H1 (cell line): ENCODE results near the gene KIF25. TPM values are rescaled to one million over a fixed set of nuclear protein-coding genes. Genes with fewer than 3 reads are reported as not detected.

Experiments used
- CTCF ChIA-PET: fragments of 300-600 bp; sonication (Branson Sonifier 250); formaldehyde crosslinking; loops from one replicate; lab custom pipeline; 2021; ENCODE audit not compliant: partially characterized antibody; lab: Charles Lee
- POLR2A ChIA-PET: fragments of 300-600 bp; sonication (Branson Sonifier 250); formaldehyde crosslinking; loops from one replicate; lab custom pipeline; 2021; ENCODE audit warnings: inconsistent platforms; ENCODE audit not compliant: partially characterized antibody; lab: Charles Lee
- DNase-seq, 2 experiments: peaks; one replicate each; pipeline versions ENCODE4 v3.0.0 to v3.0.0-alpha.2; 2010 to 2022; ENCODE audit warnings: low spot score in 2 of 2, low read depth in 1 of 2, mixed read lengths in 1 of 2
- FAIRE-seq: peaks from 2 replicates; lab custom pipeline; 2011; peaks lifted over from hg19 to GRCh38; lab: Jason Lieb, UNC
- H2AFZ ChIP-seq: 2 replicates; pipeline ENCODE4 v1.8.1; 2012; ENCODE audit warnings: low read length, inconsistent platforms
- H2AK5ac ChIP-seq: 2 replicates; pipeline ENCODE4 v1.6.1; 2013; ENCODE audit warnings: low read depth, low read length
- H2BK120ac ChIP-seq: replicated peaks from 2 replicates; pipeline ENCODE3; 2013; ENCODE audit warnings: low read depth, low read length, inconsistent platforms
- H2BK12ac ChIP-seq: 2 replicates; pipeline ENCODE4 v1.6.1; 2013; ENCODE audit warnings: low read depth, low read length
- H2BK15ac ChIP-seq: 2 replicates; pipeline ENCODE4 v1.6.1; 2013; ENCODE audit warnings: low read length
- H2BK20ac ChIP-seq: 2 replicates; pipeline ENCODE4 v1.6.1; 2013; ENCODE audit warnings: low read length
- H2BK5ac ChIP-seq: 2 replicates; pipeline ENCODE4 v1.6.1; 2013; ENCODE audit warnings: low read depth, low read length
- H3K14ac ChIP-seq: 2 replicates; pipeline ENCODE4 v1.6.1; 2013; ENCODE audit warnings: inconsistent platforms; ENCODE audit not compliant: insufficient read length
- H3K18ac ChIP-seq: 2 replicates; pipeline ENCODE4 v1.6.1; 2013; ENCODE audit warnings: low read length; ENCODE audit errors: extremely low read depth
- H3K23ac ChIP-seq: 2 replicates; pipeline ENCODE4 v1.6.1; 2013; ENCODE audit warnings: inconsistent platforms; ENCODE audit not compliant: insufficient read length
- H3K23me2 ChIP-seq: 2 replicates; pipeline ENCODE4 v1.6.1; 2013; ENCODE audit warnings: low read depth, low read length
- H3K27ac ChIP-seq: 2 replicates; pipeline ENCODE4 v1.6.1; 2011; ENCODE audit warnings: low read depth, low read length, inconsistent platforms
- H3K27me3 ChIP-seq, 4 experiments: replicated peaks in 1 of 4; 1 replicate in 1 of 4; 2 replicates in 3 of 4; pipeline versions ENCODE4 v1.6.1 to v1.8.1; 2011 to 2013; ENCODE audit warnings: low read length in 3 of 4, mild to moderate bottlenecking in 3 of 4, inconsistent platforms in 2 of 4, mixed read lengths in 2 of 4, moderate library complexity in 1 of 4; ENCODE audit not compliant: control insufficient read depth in 3 of 4, insufficient read depth in 3 of 4; ENCODE audit errors: extremely low read depth in 1 of 4
- H3K36me3 ChIP-seq, 4 experiments: 2 replicates each; pipeline versions ENCODE4 v1.6.1 to v1.8.1; 2011 to 2013; ENCODE audit warnings: mild to moderate bottlenecking in 4 of 4, low read length in 3 of 4, moderate library complexity in 2 of 4, control low read depth in 1 of 4, inconsistent platforms in 1 of 4; ENCODE audit not compliant: insufficient read depth in 4 of 4, control insufficient read depth in 2 of 4
- H3K4ac ChIP-seq: replicated peaks from 2 replicates; pipeline ENCODE3; 2013; ENCODE audit warnings: low read length, low read depth, mixed read lengths, inconsistent platforms; ENCODE audit not compliant: insufficient read length
- H3K4me1 ChIP-seq, 4 experiments: replicated peaks in 1 of 4; 1 replicate in 1 of 4; 2 replicates in 3 of 4; pipeline versions ENCODE4 v1.6.1 to v1.8.1; 2011 to 2013; ENCODE audit warnings: low read length in 3 of 4, inconsistent platforms in 2 of 4, mixed read lengths in 1 of 4; ENCODE audit not compliant: insufficient read depth in 4 of 4, control insufficient read depth in 3 of 4
- H3K4me2 ChIP-seq, 2 experiments: 2 replicates each; pipeline versions ENCODE4 v1.6.1 to v1.8.1; 2011 to 2013; ENCODE audit warnings: low read depth in 2 of 2, low read length in 2 of 2, control low read depth in 1 of 2, inconsistent platforms in 1 of 2, mild to moderate bottlenecking in 1 of 2; ENCODE audit not compliant: insufficient read depth in 1 of 2
- H3K4me3 ChIP-seq, 4 experiments: fragments of 200-600, 300-600 bp in 1 of 4; sonication (generic), shearing (Covaris generic), sonication (Bioruptor Twin) in 1 of 4; 2 replicates each; pipeline versions ENCODE4 v1.5.1 to v1.8.1; 2011 to 2016; ENCODE audit warnings: low read length in 4 of 4, low read depth in 3 of 4, control low read depth in 2 of 4, inconsistent platforms in 2 of 4, mild to moderate bottlenecking in 2 of 4, mixed read lengths in 1 of 4, moderate library complexity in 1 of 4; ENCODE audit not compliant: insufficient read depth in 2 of 4; ENCODE audit errors: extremely low read depth in 1 of 4
- H3K56ac ChIP-seq: replicated peaks from 2 replicates; pipeline ENCODE3; 2013; ENCODE audit warnings: low read depth, mild to moderate bottlenecking, mixed read lengths, low read length, inconsistent platforms; ENCODE audit not compliant: insufficient read length
- H3K79me1 ChIP-seq: 2 replicates; pipeline ENCODE4 v1.6.1; 2013; ENCODE audit warnings: low read depth, low read length, control low read depth
- H3K79me2 ChIP-seq, 2 experiments: 2 replicates each; pipeline versions ENCODE4 v1.6.1 to v1.8.1; 2012 to 2013; ENCODE audit warnings: low read length in 2 of 2, mild to moderate bottlenecking in 2 of 2, inconsistent platforms in 1 of 2; ENCODE audit not compliant: insufficient read depth in 2 of 2, control insufficient read depth in 1 of 2
- H3K9ac ChIP-seq, 4 experiments: replicated peaks in 1 of 4; 1 replicate in 1 of 4; 2 replicates in 3 of 4; pipeline versions ENCODE4 v1.6.1 to v1.8.1; 2011 to 2013; ENCODE audit warnings: low read depth in 3 of 4, low read length in 3 of 4, control low read depth in 2 of 4, mild to moderate bottlenecking in 2 of 4, moderate library complexity in 2 of 4, inconsistent platforms in 1 of 4; ENCODE audit errors: extremely low read depth in 1 of 4
- H3K9me3 ChIP-seq, 2 experiments: 2 replicates each; pipeline versions ENCODE4 v1.6.1 to v1.8.1; 2012 to 2013; ENCODE audit warnings: mild to moderate bottlenecking in 2 of 2, moderate library complexity in 2 of 2, control low read depth in 1 of 2, inconsistent platforms in 1 of 2, low read depth in 1 of 2, low read length in 1 of 2, mixed read lengths in 1 of 2; ENCODE audit not compliant: insufficient read depth in 2 of 2
- H4K20me1 ChIP-seq, 2 experiments: replicated peaks in 1 of 2; 2 replicates each; pipeline versions ENCODE3 to v1.8.1; 2011 to 2013; ENCODE audit warnings: inconsistent platforms in 2 of 2, low read length in 2 of 2, mild to moderate bottlenecking in 1 of 2; ENCODE audit not compliant: insufficient read depth in 2 of 2, control insufficient read depth in 1 of 2
- H4K5ac ChIP-seq: 2 replicates; pipeline ENCODE4 v1.6.1; 2013; ENCODE audit warnings: low read length, low read depth, mixed read lengths, inconsistent platforms; ENCODE audit not compliant: insufficient read length
- H4K8ac ChIP-seq: 2 replicates; pipeline ENCODE4 v1.8.0; 2013; ENCODE audit warnings: mild to moderate bottlenecking, moderate library complexity, low read length, inconsistent platforms; ENCODE audit not compliant: insufficient read depth; ENCODE audit errors: extremely low read depth
- H4K91ac ChIP-seq: replicated peaks from 2 replicates; pipeline ENCODE3; 2013; ENCODE audit warnings: low read length, mixed read lengths, inconsistent platforms; ENCODE audit not compliant: insufficient read length
- CHD1 ChIP-seq: IDR thresholded peaks from 2 replicates; pipeline ENCODE4 v1.6.1; 2012; ENCODE audit warnings: low read depth, low read length, improper control_type of control experiment
- GABPA ChIP-seq: IDR thresholded peaks from 2 replicates; pipeline ENCODE4 v1.6.1; 2011; ENCODE audit warnings: mild to moderate bottlenecking, low read length, moderate library complexity, borderline replicate concordance; ENCODE audit not compliant: insufficient read depth
- POLR2AphosphoS5 ChIP-seq: IDR thresholded peaks from 2 replicates; pipeline ENCODE4 v1.6.1; 2011; ENCODE audit warnings: low read depth, low read length
- RNF2 ChIP-seq: fragments of 200-900, 300-1000 bp; sonication (generic); IDR thresholded peaks from 2 replicates; pipeline ENCODE4 v1.7.1; 2016; ENCODE audit warnings: borderline replicate concordance, low read depth, mild to moderate bottlenecking, antibody characterized with exemption, low read length; ENCODE audit not compliant: poor library complexity, severe bottlenecking; ENCODE audit errors: missing control alignments
- SIRT6 ChIP-seq: IDR thresholded peaks from one replicate; pipeline ENCODE4 v1.7.1; 2012; ENCODE audit warnings: low read length, inconsistent platforms
- SIX5 ChIP-seq: IDR thresholded peaks from 2 replicates; pipeline ENCODE4 v1.6.1; 2011; ENCODE audit warnings: mild to moderate bottlenecking, low read depth, low read length
- TBP ChIP-seq: IDR thresholded peaks from 2 replicates; pipeline ENCODE4 v1.6.1; 2011; ENCODE audit warnings: low read depth, low read length, improper control_type of control experiment
- TCF12 ChIP-seq: IDR thresholded peaks from 2 replicates; pipeline ENCODE4 v1.6.1; 2011; ENCODE audit warnings: low read depth, mild to moderate bottlenecking, low read length
- WGBS, 2 experiments: shearing (Covaris generic) in 1 of 2; methylation state at CpG; one replicate each; pipeline versions ENCODE4 v1.1.6 to v1.1.7; 2013 to 2015; ENCODE audit warnings: low lambda C conversion rate in 2 of 2, mixed read lengths in 2 of 2, inconsistent platforms in 1 of 2, low coverage in 1 of 2, missing lambda C conversion rate in 1 of 2; ENCODE audit not compliant: insufficient replicate concordance in 2 of 2, insufficient coverage in 1 of 2, insufficient read length in 1 of 2; ENCODE audit errors: extremely low coverage in 1 of 2, missing lambda C conversion rate in 1 of 2; 5-methylcytosine and 5-hydroxymethylcytosine counted together
- polyA plus RNA-seq, 7 experiments: library from polyadenylated mRNA; depleted of rRNA in 3 of 7; stranded (reverse) in 5 of 7; unstranded in 2 of 7; fragments of >200 nt in 5 of 7; fragments of 200-250 nt in 2 of 7; gene quantifications; 1 replicate in 5 of 7; 2 replicates in 1 of 7; 4 replicates in 1 of 7; pipeline versions ENCODE4 v1.2.1 to v1.2.3, GENCODE V29; 2011 to 2013; ENCODE audit warnings: missing spikeins in 2 of 7, mixed read lengths in 2 of 7
- total RNA-seq: library from RNA; stranded (reverse); fragmentation: NEBNext Ultra II Directional; extraction: Animal tissue kit (Norgen Biotek cat#: 25700); gene quantifications from 2 replicates; pipeline ENCODE4 v1.2.1, GENCODE V29; 2021
- TF ChIP-seq, protein P1 (sequence below), 3 experiments: IDR thresholded peaks; 1 replicate in 2 of 3; 2 replicates in 1 of 3; pipeline versions ENCODE4 v1.5.1 to v1.6.1; 2011; ENCODE audit warnings: low read length in 3 of 3, mild to moderate bottlenecking in 3 of 3, inconsistent platforms in 2 of 3, low read depth in 1 of 3, moderate library complexity in 1 of 3; ENCODE audit not compliant: insufficient read depth in 1 of 3; ENCODE audit errors: control extremely low read depth in 1 of 3

The KIF25 gene
- total and polyA plus RNA-seq, 2 of the 8 experiments (the other 6 are each of a cell fraction or from before 2014, with no cell fraction given): 1.5 to 2.0 TPM

DNA sequence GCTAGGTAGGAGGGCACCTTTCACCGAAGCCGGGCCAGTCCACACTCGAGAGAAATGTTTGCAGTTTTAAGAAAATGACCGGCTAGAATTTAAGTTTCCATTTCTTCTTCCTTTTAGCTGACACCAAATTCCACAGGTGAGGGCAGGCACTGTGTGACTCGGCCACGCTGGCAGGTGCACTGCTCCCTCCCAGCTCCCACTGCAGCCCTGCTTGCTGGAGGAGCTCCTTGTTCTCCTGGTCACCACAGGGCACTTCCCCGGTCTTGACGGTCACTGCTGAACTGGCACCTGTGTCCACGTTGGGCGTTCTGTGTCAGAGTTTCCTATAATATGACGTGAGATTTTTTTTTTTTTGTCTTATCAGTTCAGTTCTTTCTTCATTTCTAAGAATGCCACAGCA, 3.6 kb upstream of the KIF25 start:
- Histone ChIP-seq H4K20me1 (no peaks in the 10 kb centered on the region), H3K4me2 (no peak overlapping the region), H3K79me2 (no peaks in the 10 kb centered on the region), H2AFZ (no peak overlapping the region), H3K9me3 (peaks cover 0 to 4% of the 10 kb centered on the region in 2 experiments; a peak in 1 of 4 replicates), H2BK120ac (no peak overlapping the region), H4K8ac (no peak overlapping the region), H3K23ac (no peak overlapping the region), H2BK20ac (no peak overlapping the region), H3K27me3 (no peaks in the 10 kb centered on the region), H2BK12ac (no peak overlapping the region), H3K9ac (no peak overlapping the region), H3K79me1 (no peaks in the 10 kb centered on the region; the same call in 1 of the 2 replicates), H4K5ac (no peak overlapping the region), H3K27ac (no peak overlapping the region)
- FAIRE-seq: no peak
- TF ChIP-seq, protein P1, sequence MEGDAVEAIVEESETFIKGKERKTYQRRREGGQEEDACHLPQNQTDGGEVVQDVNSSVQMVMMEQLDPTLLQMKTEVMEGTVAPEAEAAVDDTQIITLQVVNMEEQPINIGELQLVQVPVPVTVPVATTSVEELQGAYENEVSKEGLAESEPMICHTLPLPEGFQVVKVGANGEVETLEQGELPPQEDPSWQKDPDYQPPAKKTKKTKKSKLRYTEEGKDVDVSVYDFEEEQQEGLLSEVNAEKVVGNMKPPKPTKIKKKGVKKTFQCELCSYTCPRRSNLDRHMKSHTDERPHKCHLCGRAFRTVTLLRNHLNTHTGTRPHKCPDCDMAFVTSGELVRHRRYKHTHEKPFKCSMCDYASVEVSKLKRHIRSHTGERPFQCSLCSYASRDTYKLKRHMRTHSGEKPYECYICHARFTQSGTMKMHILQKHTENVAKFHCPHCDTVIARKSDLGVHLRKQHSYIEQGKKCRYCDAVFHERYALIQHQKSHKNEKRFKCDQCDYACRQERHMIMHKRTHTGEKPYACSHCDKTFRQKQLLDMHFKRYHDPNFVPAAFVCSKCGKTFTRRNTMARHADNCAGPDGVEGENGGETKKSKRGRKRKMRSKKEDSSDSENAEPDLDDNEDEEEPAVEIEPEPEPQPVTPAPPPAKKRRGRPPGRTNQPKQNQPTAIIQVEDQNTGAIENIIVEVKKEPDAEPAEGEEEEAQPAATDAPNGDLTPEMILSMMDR (IDR thresholded peaks at IDR 0.05; ENCODE audit: control extremely low read depth in 1 of 3, insufficient read depth in 1 of 3, low read depth in 1 of 3, low read length in 3 of 3): no peak
- TF ChIP-seq SIRT6 (no peak), SIX5 (no peak), CHD1 (no peak), POLR2AphosphoS5 (no peak), GABPA (no peak), TCF12 (no peak), TBP (no peak), RNF2 (no peak)
- TF ChIP-seq, all 59 proteins: peak for 0
- Histone ChIP-seq H3K56ac (no peak overlapping the region), H2BK5ac (no peak overlapping the region), H3K23me2 (no peaks in the 10 kb centered on the region), H4K91ac (peak overlapping the region; percentile 74), H2AK5ac (no peak overlapping the region), H3K18ac (no peak overlapping the region), H3K4ac (no peak overlapping the region), H3K14ac (no peak overlapping the region), H3K36me3 (no peaks in the 10 kb centered on the region), H2BK15ac (no peak overlapping the region), H3K4me1 (peaks cover 0 to 13% (median 3%) of the 10 kb centered on the region in 4 experiments; a peak in 6 of 7 replicates), H3K4me3 (no peak overlapping the region)
- ChIA-PET POLR2A (interaction anchor here (1.2 kb wide), 1 partner anchor 90 kb away, joined by 3 read pairs; no protein-coding TSS in a partner anchor), CTCF (interaction anchor here (2.6 kb wide), 1 partner anchor 26 kb away, joined by 11 read pairs; no protein-coding TSS in a partner anchor)
- DNase-seq: peak in 1 of 2 experiments; percentile 39
- WGBS, 2 experiments: 91% methylated on average over 11 of the region's 11 CpGs; no CpG with 5 or more reads in 1 of the 2 experiments
